Cardiac septum (tissue), 1 donor: ENCODE data around the gene DLX6. TPM values are rescaled to one million over a fixed set of nuclear protein-coding genes. Genes with fewer than 3 reads are reported as not detected.

ENCODE experiments used
- DNase-seq: peaks from one replicate; pipeline ENCODE4 v3.0.0-alpha.2; 2020; ENCODE audit warnings: low spot score
- intact Hi-C: fragments of 100-400 bp; cut with DNase I; formaldehyde crosslinking; loops from one replicate; pipeline ENCODE4 v1.14.0; 2022
- long read RNA-seq: library from polyadenylated mRNA; unstranded; transcript quantifications from one replicate; pipeline ENCODE4 v2.0.0, GENCODE V29; 2021
- total RNA-seq: library from RNA; stranded (reverse); fragmentation: NEBNext Ultra II Directional; extraction: Animal tissue kit (Norgen Biotek cat#: 25700); gene quantifications from one replicate; pipeline ENCODE4 v1.2.1, GENCODE V29; 2021
- donor health status: DM: no; HTN: no; CAD: no.

Gene DLX6
- not detected for total RNA-seq
- long read RNA-seq, result 0 reads

GRCh38 chr7:97005183-97006054 lies at the start of gene DLX6:
DLX6 (plus strand) TSS chr7:97005553; CDS start chr7:97005978, 425 bp downstream.
- intact Hi-C loops, result no loop called here
- no peak for DNase-seq

GRCh38 chr7:96959135-96959534 lies 46.2 kb upstream of the DLX6 start:
- intact Hi-C loops, result no loop called here
- DNase-seq, result no peak

GRCh38 chr7:96962221-96962885 lies 43.0 kb upstream of the DLX6 start:
- intact Hi-C loops, result no loop called here
- DNase-seq, result no peak

- no peak for DNase-seq
- intact Hi-C loops, result no loop called here
These were observed 36.4 kb upstream of the DLX6 start for GRCh38 chr7:96968981-96969380.

- intact Hi-C loops, result no loop called here
- no peak for DNase-seq
These were observed 34.6 kb upstream of the DLX6 start for GRCh38 chr7:96970739-96971138.

GRCh38 chr7:96973986-96974385 lies 31.4 kb upstream of the DLX6 start:
- DNase-seq, result no peak
- intact Hi-C loops, result no loop called here

GRCh38 chr7:96976106-96976505 lies 29.2 kb upstream of the DLX6 start:
- no peak for DNase-seq
- intact Hi-C loops, result no loop called here

- DNase-seq, result no peak
- intact Hi-C loops, result no loop called here
These were observed 27.9 kb upstream of the DLX6 start for GRCh38 chr7:96977445-96977844.

- no peak for DNase-seq
These were observed 25.6 kb upstream of the DLX6 start for GRCh38 chr7:96979551-96980276.

GRCh38 chr7:96982586-96982985 lies 22.8 kb upstream of the DLX6 start:
- intact Hi-C loops, result no loop called here

More at GRCh38 chr7:96979551-96980276, 25.6 kb upstream of the DLX6 start:
- intact Hi-C loops, result no loop called here

GRCh38 chr7:96985992-96986391 lies 19.4 kb upstream of the DLX6 start:
- no peak for DNase-seq
- intact Hi-C loops, result no loop called here

More at GRCh38 chr7:96982586-96982985, 22.8 kb upstream of the DLX6 start:
- DNase-seq, result no peak

GRCh38 chr7:96986901-96987300 lies 18.5 kb upstream of the DLX6 start:
- intact Hi-C loops, result no loop called here
- DNase-seq, result no peak

- no peak for DNase-seq
- intact Hi-C loops, result no loop called here
These were observed 17.6 kb upstream of the DLX6 start for GRCh38 chr7:96987719-96988118.

- intact Hi-C loops, result no loop called here
These were observed 16.0 kb upstream of the DLX6 start for GRCh38 chr7:96989241-96989858.

GRCh38 chr7:96989859-96990317 lies 15.5 kb upstream of the DLX6 start:
- no peak for DNase-seq
- intact Hi-C loops, result no loop called here

More at GRCh38 chr7:96989241-96989858, 16.0 kb upstream of the DLX6 start:
- no peak for DNase-seq

GRCh38 chr7:96991546-96992191 lies 13.7 kb upstream of the DLX6 start:
- intact Hi-C loops, result no loop called here

GRCh38 chr7:96992192-96993005 lies 13.0 kb upstream of the DLX6 start:
- DNase-seq, result no peak
- intact Hi-C loops, result no loop called here

More at GRCh38 chr7:96991546-96992191, 13.7 kb upstream of the DLX6 start:
- no peak for DNase-seq

GRCh38 chr7:96993094-96993865 lies 12.1 kb upstream of the DLX6 start:
- no peak for DNase-seq
- intact Hi-C loops, result no loop called here
